GM12872 (cell line): ENCODE measurements around the gene CHCHD1.

ENCODE experiments used
- CTCF ChIP-seq: IDR thresholded peaks from 3 replicates; pipeline ENCODE4 v1.5.1; 2011; ENCODE audit warnings: low read depth, mild to moderate bottlenecking, low read length, moderate library complexity; ENCODE audit not compliant: insufficient read depth

The CHCHD1 gene

DNA sequence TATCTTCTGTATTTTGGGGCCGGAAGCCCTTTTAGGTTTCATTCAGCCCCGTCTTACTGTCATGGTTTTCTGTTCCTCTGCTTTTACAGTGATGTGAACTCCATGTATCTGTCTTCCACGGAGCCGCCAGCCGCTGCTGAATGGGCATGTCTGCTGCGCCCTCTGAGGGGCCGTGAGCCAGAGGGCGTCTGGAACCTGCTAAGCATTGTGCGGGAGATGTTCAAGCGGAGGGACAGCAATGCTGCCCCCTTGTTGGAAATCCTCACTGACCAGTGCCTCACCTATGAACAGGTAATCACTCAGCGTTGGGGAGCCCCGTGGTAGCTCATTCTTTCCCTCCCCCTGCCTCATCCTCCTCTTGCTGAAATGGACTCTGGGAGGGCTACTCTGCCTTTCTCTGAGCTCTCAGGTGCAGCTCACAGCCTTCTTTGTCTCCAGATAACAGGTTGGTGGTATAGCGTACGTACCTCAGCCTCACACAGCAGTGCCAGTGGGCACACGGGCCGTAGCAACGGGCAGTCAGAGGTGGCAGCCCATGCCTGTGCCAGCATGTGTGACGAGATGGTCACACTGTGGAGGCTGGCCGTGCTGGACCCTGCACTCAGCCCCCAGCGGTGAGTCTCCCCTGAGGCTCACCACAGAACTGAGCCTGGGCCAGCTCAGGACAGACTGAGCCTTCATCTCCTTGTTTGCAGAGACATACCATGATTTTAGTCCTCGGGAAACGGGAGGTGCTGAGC lies 9.2 kb downstream of the CHCHD1 start:
- TF ChIP-seq CTCF = no peak

- no peak for TF ChIP-seq CTCF
Measured at GRCh38 chr10:73791871-73792400, 10.1 kb downstream of the CHCHD1 start.

DNA sequence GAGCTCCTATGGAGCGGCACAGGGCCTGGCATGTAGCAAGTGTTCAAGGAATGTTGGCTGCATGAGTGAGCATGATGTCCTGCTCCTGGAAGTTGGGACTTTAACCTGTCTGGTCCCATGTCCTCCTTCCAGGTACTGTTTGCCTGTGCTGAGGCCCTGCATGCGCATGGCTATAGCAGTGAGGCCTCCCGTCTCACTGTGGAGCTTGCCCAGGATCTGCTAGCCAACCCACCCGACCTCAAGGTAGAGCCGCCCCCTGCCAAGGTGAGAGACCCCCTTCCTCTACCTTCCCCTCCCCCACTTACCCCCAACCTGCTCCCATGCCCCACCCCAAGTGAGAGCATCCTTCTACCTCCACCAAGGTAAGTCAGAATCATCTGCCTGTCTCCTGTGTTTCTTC lies 11.6 kb downstream of the CHCHD1 start:
- no peak for TF ChIP-seq CTCF

GRCh38 chr10:73796766-73797165 lies 14.9 kb downstream of the CHCHD1 start:
- TF ChIP-seq CTCF = no peak

DNA sequence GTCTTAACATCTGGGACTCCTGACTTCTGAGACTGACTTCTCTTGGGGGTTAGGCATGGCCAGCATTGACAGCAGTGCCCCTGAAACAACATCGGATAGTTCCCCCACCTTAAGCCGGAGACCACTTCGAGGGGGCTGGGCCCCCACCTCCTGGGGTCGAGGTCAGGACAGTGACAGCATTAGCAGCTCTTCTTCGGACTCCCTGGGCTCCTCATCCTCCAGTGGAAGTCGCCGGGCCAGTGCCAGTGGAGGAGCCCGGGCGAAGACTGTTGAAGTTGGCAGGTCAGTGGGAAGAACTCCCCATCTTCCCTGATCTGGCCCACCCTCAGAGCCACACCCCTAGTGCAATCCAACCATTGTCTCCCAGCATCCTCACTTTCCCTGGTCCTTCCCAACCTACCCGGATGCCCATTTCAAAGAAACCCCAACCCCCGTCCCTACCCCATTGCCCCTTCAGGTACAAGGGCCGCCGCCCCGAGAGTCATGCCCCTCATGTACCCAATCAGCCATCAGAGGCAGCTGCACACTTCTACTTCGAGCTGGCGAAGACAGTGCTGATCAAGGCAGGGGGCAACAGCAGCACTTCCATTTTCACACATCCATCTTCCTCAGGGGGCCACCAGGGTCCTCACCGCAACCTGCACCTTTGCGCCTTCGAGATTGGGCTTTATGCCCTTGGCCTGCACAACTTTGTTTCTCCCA lies 15.6 kb downstream of the CHCHD1 start:
- TF ChIP-seq CTCF = no peak

DNA sequence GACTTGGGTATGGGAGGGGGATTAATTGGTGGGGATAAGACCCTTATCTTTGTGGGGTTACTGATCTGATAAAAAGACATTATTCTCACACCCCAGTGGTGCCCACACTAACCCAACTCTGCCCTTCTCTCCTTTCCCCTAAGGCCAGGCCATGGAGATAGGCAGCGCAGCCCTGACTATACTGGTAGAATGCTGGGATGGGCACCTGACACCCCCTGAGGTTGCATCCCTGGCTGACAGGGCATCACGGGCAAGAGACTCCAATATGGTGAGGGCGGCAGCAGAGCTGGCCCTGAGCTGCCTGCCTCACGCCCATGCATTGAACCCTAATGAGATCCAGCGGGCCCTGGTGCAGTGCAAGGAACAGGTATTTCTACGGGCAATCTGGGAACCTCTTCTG lies 16.2 kb downstream of the CHCHD1 start:
- no peak for TF ChIP-seq CTCF

DNA sequence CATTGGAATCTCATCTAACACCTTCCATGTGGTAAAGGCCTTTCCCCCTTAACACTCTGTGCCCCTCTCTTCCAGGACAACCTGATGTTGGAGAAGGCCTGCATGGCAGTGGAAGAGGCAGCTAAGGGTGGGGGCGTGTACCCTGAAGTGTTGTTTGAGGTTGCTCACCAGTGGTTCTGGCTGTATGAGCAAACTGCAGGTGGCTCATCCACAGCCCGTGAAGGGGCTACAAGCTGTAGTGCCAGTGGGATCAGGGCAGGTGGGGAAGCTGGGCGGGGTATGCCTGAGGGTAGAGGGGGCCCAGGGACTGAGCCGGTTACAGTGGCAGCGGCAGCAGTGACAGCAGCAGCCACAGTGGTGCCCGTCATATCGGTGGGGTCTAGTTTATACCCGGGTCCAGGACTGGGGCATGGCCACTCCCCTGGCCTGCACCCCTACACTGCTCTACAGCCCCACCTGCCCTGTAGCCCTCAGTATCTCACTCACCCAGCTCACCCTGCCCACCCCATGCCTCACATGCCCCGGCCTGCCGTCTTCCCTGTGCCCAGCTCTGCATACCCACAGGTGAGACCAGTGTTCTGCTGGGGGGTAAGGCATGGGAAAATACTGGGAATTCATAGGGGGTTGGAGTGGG lies 17.2 kb downstream of the CHCHD1 start:
- TF ChIP-seq CTCF = no peak
